Breast epithelium (tissue), 3 donors: ENCODE data around the gene EBF3.

Experiments
- CTCF ChIP-seq, 3 donors: fragments of 450-650 bp; IDR thresholded peaks; one replicate each; pipeline ENCODE4 v1.5.1; 2016 to 2017; ENCODE audit warnings: antibody characterized with exemption in 3 of 3, mild to moderate bottlenecking in 3 of 3, moderate library complexity in 3 of 3
- POLR2A ChIP-seq: fragments of 450-650 bp; IDR thresholded peaks from one replicate; pipeline ENCODE4 v1.6.1; 2016; ENCODE audit warnings: antibody characterized with exemption, mild to moderate bottlenecking, moderate library complexity

- no peak for TF ChIP-seq CTCF (IDR thresholded peaks at IDR 0.05)
- no peak for TF ChIP-seq POLR2A
Measured at GRCh38 chr10:129864601-129865126, 99.4 kb downstream of the EBF3 start.
